Activated naive CD4-positive, alpha-beta T cell treated with anti-CD3 and anti-CD28 coated beads, Interleukin-2, amount 50 U/mL, for 72 hours (primary cell): ENCODE measurements around the gene EFR3B. TPM values are rescaled to one million over a fixed set of nuclear protein-coding genes. Genes with fewer than 3 reads are reported as not detected.

Experiments used
- ATAC-seq, 2 donors: fragments of 150-1000 bp; cut with Tn5 transposase; 2 replicates each; pipeline ENCODE4 v1.10.0; 2021; ENCODE audit warnings: mild to moderate bottlenecking in 2 of 2, moderate library complexity in 2 of 2
- DNase-seq, 2 donors: peaks; one replicate each; pipeline ENCODE4 v3.0.0; 2021 to 2022; ENCODE audit warnings: low spot score in 2 of 2
- H3K27ac Mint-ChIP-seq, 2 donors: one replicate each; pipeline ENCODE4 v1.8.0; 2022; ENCODE audit warnings: mild to moderate bottlenecking in 2 of 2, mixed read lengths in 2 of 2
- H3K36me3 Mint-ChIP-seq, 2 donors: one replicate each; pipeline ENCODE4 v1.8.0; 2022; ENCODE audit warnings: mixed read lengths in 2 of 2
- H3K9me3 Mint-ChIP-seq, 2 donors: one replicate each; pipeline ENCODE4 v1.8.0; 2022; ENCODE audit warnings: mixed read lengths in 2 of 2
- total RNA-seq, 2 donors: library from RNA; stranded (reverse); gene quantifications; one replicate each; pipeline ENCODE4 v1.2.3, GENCODE V29; 2022

EFR3B gene
- total RNA-seq, 2 donors from 2014 or later: 0.43 to 1.2 TPM

DNA sequence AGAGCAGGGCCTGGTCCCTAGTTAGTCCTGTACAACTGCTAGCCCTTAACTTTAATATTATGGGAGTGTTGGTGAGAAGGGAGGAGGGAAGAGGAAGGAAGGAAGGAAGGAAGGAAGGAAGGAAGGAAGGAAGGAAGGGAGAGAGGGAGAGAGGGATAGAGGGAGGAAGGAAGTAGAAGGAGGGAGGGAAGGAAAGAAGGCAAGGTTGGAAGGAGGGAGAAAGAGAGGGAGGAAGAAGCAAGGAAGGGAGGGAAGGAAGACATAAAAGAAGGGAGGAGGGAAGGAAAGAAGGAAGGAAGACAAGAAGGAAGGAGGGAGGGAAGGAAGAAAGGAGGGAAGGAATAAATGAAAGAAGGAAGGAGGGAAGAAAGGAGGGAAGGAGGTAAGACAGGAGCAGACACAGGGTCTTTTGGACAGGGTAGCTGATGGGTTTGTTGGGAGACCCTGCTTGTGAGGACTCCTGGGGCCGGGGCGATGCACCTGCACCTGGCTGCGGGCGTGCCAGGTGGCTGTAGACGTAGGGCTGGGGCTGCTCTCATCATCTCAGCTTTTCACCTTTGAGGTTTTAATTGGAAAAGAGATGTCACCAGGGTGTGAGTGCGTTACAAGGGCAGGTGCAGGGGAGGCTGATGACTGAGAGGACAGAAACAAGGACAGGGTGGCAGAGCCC lies 132.5 kb downstream of the EFR3B start:
- H3K36me3 Mint-ChIP-seq: peaks cover 7 to 8% of the 10 kb centered on the region in 2 donors
- no peak overlapping the region for H3K27ac Mint-ChIP-seq
- no peak for ATAC-seq

GRCh38 chr2:25176138-25176537 lies 134.3 kb downstream of the EFR3B start:
- H3K27ac Mint-ChIP-seq: no peak overlapping the region
- H3K9me3 Mint-ChIP-seq: no peaks in the 10 kb centered on the region
- no peaks in the 10 kb centered on the region for H3K36me3 Mint-ChIP-seq
- ATAC-seq: no peak
- DNase-seq: no peak

More for the DNA sequence above, 132.5 kb downstream of the EFR3B start:
- H3K9me3 Mint-ChIP-seq: no peaks in the 10 kb centered on the region
- DNase-seq: no peak

GRCh38 chr2:25176541-25177181 lies 134.8 kb downstream of the EFR3B start:
- Mint-ChIP-seq H3K27ac (no peak overlapping the region), H3K9me3 (no peaks in the 10 kb centered on the region), H3K36me3 (no peaks in the 10 kb centered on the region)
- ATAC-seq (no peak), DNase-seq (no peak)

DNA sequence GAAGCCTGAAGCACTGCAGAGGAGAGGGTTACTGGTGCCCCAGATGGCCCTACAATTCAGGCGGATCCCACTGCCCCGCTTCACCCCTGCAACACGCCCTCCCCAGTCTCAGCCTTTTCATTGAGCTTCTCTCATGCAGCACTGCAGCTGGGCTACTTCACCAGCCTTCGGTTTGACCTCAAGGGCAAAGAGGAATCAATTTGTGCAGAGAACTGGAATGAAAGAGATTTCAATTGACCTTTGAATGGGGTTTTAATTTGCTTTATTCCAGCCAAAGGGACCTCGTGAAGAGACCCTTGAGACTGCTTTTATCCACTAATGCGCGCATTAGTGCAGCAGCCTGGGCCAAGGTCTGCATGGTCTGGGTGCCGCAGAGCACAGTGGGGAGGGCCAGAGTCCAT lies 135.3 kb downstream of the EFR3B start:
- Mint-ChIP-seq H3K36me3 (no peaks in the 10 kb centered on the region), H3K27ac (no peak overlapping the region), H3K9me3 (no peaks in the 10 kb centered on the region)
- ATAC-seq (no peak), DNase-seq (no peak)

GRCh38 chr2:25178976-25179375 lies 137.1 kb downstream of the EFR3B start:
- no peaks in the 10 kb centered on the region for H3K9me3 Mint-ChIP-seq
- no peaks in the 10 kb centered on the region for H3K36me3 Mint-ChIP-seq
- ATAC-seq (no peak), DNase-seq (no peak)
- H3K27ac Mint-ChIP-seq: no peak overlapping the region

- H3K27ac Mint-ChIP-seq: no peak overlapping the region
- no peak for ATAC-seq
- H3K9me3 Mint-ChIP-seq: no peaks in the 10 kb centered on the region
- no peaks in the 10 kb centered on the region for H3K36me3 Mint-ChIP-seq
- DNase-seq: no peak
Observed at GRCh38 chr2:25184254-25184653, 142.4 kb downstream of the EFR3B start.

- Mint-ChIP-seq H3K36me3 (no peaks in the 10 kb centered on the region), H3K9me3 (no peaks in the 10 kb centered on the region), H3K27ac (no peak overlapping the region)
- ATAC-seq (no peak), DNase-seq (peak in 1 of 2 donors; percentile 20)
Observed at GRCh38 chr2:25187729-25188350, 146.0 kb downstream of the EFR3B start.

DNA sequence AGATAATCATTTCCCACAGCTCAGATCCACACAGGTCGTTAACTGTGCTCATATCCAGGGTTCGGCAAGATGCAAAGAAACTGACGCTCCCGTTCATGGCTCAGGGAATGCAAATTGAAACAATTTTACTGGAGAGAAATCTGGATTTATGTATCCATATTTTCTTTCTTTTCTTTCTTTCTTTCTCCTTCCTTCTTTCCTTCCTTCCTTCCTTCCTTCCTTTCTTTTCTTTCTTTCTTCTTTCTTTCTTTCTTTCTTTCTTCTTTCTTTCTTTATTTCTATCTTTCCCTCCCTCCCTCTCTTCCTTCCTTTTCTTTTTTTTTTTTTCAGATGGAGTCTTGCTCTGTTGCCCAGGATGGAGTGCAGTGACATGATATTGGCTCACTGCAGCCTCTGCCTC lies 146.5 kb downstream of the EFR3B start:
- DNase-seq: no peak
- Mint-ChIP-seq H3K9me3 (no peaks in the 10 kb centered on the region), H3K36me3 (no peaks in the 10 kb centered on the region), H3K27ac (no peak overlapping the region)
- ATAC-seq: no peak

DNA sequence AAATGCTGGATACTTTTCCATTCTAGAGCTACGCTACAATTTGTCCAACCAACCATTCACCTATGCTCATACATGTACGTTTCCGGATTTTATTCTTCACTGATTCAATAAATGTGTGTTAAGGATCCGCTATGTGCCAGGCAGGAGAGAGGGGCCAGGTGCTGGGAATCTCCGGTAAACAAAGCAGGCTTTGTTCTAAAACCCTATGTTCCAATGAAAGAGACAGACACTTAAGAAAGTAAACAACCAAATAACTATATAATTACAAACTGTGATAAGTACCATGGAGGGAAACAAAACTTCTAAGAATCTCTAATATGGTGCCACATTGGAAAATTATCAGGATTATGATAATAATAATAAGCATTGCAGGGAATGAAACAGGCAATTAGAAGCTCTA lies 148.7 kb downstream of the EFR3B start:
- ATAC-seq: no peak
- H3K36me3 Mint-ChIP-seq: no peaks in the 10 kb centered on the region
- H3K27ac Mint-ChIP-seq: no peak overlapping the region
- DNase-seq: no peak
- H3K9me3 Mint-ChIP-seq: no peaks in the 10 kb centered on the region

GRCh38 chr2:25194576-25195122 lies 152.8 kb downstream of the EFR3B start:
- no peak for DNase-seq
- ATAC-seq: no peak
- Mint-ChIP-seq H3K27ac (no peak overlapping the region), H3K36me3 (no peaks in the 10 kb centered on the region), H3K9me3 (no peaks in the 10 kb centered on the region)

GRCh38 chr2:25197336-25198208 lies 155.7 kb downstream of the EFR3B start:
- Mint-ChIP-seq H3K36me3 (no peaks in the 10 kb centered on the region), H3K9me3 (no peaks in the 10 kb centered on the region), H3K27ac (no peak overlapping the region)
- no peak for DNase-seq
- no peak for ATAC-seq

- H3K9me3 Mint-ChIP-seq: no peaks in the 10 kb centered on the region
- H3K27ac Mint-ChIP-seq: no peak overlapping the region
- DNase-seq (no peak), ATAC-seq (no peak)
- no peaks in the 10 kb centered on the region for H3K36me3 Mint-ChIP-seq
Observed at GRCh38 chr2:25198209-25198525, 156.3 kb downstream of the EFR3B start.

DNA sequence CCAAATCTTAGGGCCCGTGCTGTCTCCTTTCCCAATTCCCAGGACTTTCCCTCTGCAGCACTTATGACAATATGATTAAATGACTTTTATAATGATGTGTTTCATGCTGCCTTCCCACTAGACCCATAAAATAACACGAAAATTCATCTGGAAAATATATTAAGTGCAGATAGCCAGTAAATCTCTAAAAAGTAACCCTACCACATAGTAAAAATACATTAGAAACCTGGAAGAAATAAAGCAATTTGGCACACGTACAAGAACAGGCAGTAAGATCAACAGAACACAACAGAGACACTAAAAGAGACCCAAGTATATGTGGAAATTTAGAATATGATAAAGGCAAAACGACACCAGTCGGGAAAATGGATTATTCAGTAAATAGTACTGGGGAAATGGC lies 156.7 kb downstream of the EFR3B start:
- H3K36me3 Mint-ChIP-seq: no peaks in the 10 kb centered on the region
- ATAC-seq: no peak

DNA sequence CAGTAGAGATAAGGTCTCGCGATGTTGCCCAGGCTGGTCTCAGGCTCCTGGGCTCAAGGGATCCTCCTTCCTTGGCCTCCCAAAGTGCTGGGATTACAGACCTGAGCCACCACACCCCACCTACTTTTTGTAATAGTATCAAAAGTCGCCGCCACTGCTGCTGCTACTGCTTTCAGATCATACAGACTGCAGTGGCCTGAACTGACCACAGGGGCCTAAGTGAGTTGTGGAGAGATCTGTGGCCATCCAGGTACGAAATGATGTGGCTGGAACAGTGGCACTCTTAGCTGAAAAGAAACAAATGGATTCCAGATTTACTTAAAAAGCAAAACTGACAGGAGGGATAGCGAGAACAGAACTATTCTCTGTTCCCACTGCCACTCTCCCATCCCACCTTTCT lies 159.4 kb downstream of the EFR3B start:
- H3K9me3 Mint-ChIP-seq: no peaks in the 10 kb centered on the region
- H3K27ac Mint-ChIP-seq: no peak overlapping the region
- DNase-seq (no peak), ATAC-seq (no peak)
- H3K36me3 Mint-ChIP-seq: no peaks in the 10 kb centered on the region

More for the DNA sequence above, 156.7 kb downstream of the EFR3B start:
- DNase-seq: no peak
- H3K9me3 Mint-ChIP-seq: no peaks in the 10 kb centered on the region
- no peak overlapping the region for H3K27ac Mint-ChIP-seq

- peak in 1 of 2 donors; percentile 7 for ATAC-seq
- Mint-ChIP-seq H3K36me3 (no peaks in the 10 kb centered on the region), H3K9me3 (no peaks in the 10 kb centered on the region), H3K27ac (peak overlapping the region in 1 of 2 donors; percentile 24)
- DNase-seq: no peak
Observed at GRCh38 chr2:25201794-25202193, 159.9 kb downstream of the EFR3B start.

GRCh38 chr2:25202275-25202674 lies 160.4 kb downstream of the EFR3B start:
- Mint-ChIP-seq H3K27ac (peak overlapping the region in 1 of 2 donors; percentile 24), H3K9me3 (no peaks in the 10 kb centered on the region), H3K36me3 (no peaks in the 10 kb centered on the region)
- no peak for DNase-seq
- ATAC-seq: peak in 1 of 2 donors; percentile 77
